COR-L47 (cell line): ENCODE results near the gene GRIA3.
"Not testable (repeated sequence)": the region's sequence is repeated elsewhere in the genome, so short reads cannot be mapped to it uniquely, and the experiment has no call there.

Experiments used
- DNase-seq: peaks from one replicate; lab custom pipeline; 2025; lab: John Stamatoyannopoulos, UW

The GRIA3 gene

GRCh38 chrX:123350226-123350625 lies 166.1 kb downstream of the GRIA3 start:
- DNase-seq, result no peak

DNA sequence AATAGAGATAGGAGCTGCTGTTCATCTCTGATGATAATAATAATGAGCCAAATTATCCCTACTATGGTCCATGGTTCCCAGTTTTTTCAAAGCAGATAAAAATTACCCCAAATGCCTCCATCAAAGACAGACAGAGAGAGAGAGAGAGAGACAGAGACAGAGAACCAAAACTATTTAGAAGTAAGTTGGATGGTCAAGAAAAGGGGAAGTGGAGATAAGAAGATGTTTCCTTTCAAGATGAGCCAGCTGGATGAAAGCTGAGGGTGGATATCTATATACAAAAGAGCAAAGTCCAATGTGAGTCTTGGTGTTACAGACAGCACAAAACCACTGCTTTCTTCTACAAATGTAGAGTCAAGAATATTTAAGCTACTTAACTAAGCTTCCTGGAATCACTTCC lies 173.9 kb downstream of the GRIA3 start:
- DNase-seq, result no peak

DNA sequence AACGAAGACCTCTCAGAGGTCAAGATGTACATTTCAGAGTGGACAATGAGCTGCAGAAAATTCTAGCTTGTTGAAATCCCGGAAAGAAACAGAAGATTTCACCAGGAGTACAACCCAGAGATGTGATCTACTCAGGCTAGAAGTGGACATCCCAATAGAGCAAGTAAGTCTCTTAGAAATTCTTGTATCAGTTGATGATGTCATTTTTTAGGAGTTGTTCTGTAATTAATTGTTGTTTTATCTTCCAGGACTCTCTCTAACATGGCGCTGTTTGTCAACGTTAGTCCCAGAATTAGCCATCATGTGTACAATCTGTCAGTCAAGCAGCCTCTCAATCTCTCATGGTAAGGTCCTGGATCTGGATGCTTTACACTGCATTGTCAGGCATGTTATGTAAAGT lies 174.4 kb downstream of the GRIA3 start:
- no peak for DNase-seq

DNA sequence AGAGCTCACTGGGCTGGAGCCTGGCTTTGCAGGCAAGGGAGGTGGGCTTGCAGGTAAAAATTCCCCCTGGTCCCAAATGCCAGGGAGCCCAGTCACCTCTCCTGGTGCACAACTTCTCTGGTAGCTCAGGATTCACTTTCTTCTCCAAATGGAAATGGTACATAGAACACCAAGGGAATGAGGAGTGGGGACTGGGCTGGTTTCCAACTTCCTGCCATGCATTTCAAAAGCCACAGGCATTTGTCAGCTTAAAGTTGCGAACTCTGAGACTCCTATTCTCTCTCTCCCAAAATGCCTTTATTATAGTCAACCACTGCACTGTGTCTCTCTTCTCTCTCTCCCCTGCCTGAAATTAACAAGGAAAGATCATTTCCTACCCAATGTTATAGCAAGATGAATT lies 177.3 kb downstream of the GRIA3 start:
- no peak for DNase-seq

GRCh38 chrX:123386196-123386595 lies 202.1 kb downstream of the GRIA3 start:
- DNase-seq, result not testable (repeated sequence)

DNA sequence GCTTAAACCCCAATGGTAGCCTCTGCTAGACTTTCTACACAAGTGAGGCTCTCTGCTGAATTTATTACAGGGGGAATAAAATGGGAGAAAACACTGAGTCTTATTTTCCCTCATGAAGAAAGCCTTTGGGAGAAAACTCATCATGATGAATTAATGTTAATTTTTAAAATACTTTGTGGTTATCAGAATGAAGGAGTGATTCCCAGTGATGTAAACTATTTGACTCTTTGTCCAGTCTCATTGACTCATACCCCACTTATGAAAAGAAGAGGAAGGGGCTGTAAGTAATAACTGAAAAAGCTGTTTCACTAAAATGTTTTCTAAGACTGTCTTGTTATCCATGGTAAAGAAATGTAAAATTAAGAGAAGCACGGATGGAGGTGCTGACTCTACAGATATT lies 208.8 kb downstream of the GRIA3 start:
- DNase-seq, result no peak

DNA sequence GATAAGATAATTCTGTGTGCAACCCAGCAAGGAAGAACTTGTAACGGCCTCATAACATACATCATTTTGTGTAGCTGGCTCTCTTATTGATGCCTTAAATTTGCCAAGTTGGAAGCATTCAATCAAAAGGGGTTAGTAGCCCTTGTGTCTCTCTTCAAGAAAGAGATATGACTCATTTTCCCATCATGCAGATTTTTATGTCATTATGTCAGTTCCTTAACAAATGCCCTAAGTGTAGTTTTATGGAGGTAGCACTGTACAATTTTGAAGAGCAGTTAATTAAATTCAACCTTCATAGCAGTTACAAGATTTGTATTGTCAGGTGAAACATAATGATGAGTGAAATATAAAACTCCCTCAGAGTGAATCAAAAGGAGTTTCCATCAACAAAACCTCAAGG lies 215.6 kb downstream of the GRIA3 start:
- DNase-seq, result no peak

- no peak for DNase-seq
Observed at GRCh38 chrX:123405231-123405630, 221.2 kb downstream of the GRIA3 start.

- no peak for DNase-seq
Observed at GRCh38 chrX:123408821-123409737, 225.0 kb downstream of the GRIA3 start.

DNA sequence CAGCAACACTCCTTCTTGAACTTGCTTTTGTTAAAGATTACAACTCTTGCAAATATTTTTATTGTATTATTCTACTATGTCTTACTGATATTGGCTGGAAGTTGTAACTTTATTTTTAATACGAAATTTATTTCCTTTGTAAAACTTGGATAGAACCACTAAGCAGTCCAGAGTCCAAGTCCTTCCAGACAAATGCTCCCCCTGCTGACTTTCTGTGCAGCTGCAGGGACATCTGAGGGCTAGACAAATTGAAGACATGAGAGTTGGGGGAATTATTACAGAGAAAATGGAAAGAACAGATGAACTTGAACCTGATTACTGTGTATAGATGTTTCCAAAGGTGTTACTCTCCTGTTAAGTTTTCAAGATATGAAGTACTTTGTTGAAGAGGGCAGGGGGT lies 238.8 kb downstream of the GRIA3 start:
- DNase-seq, result no peak

DNA sequence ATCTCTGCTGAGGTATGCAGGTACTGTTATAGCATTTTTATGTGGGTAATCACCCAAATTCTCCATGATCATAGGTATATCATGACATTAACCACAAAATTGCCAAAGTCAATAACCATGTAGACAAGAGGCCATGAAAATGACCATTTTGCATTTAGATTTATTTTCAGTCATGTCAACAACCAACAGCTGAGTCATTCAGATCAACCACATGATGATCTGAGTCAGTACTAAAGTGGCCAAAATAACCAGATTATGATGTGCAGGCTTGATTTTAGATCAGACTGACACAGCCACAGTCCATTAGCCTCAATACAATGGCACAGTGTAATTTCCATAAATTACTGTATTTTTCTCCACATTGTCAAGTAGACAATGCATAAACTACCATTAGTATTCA lies 240.5 kb downstream of the GRIA3 start:
- DNase-seq, result no peak

DNA sequence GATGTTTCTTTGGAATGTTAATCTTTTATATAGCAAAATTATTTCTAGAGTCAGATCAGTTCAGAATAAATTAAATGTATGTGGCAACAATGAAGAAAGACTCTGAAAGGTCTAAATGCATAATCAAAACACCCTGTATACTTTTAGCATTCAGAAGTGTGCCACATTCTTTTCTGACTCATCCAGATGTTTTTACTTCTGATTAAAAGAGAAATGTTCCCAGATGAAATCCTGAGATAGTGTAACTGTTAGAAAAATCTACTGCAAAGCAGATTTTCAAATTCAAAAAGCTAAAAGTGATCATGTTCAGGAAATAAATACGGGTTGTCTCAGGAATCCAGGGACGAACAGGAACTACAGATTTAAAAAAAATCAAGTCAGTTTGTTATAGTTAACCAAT lies 241.4 kb downstream of the GRIA3 start:
- DNase-seq, result no peak

GRCh38 chrX:123425904-123426303 lies 241.8 kb downstream of the GRIA3 start:
- no peak for DNase-seq

- DNase-seq, result no peak
Observed at GRCh38 chrX:123432361-123433150, 248.5 kb downstream of the GRIA3 start.

GRCh38 chrX:123436512-123437136 lies 252.5 kb downstream of the GRIA3 start:
- DNase-seq, result no peak

- DNase-seq, result not testable (repeated sequence)
Observed at GRCh38 chrX:123439926-123440325, 255.8 kb downstream of the GRIA3 start.

GRCh38 chrX:123442764-123443163 lies 258.7 kb downstream of the GRIA3 start:
- DNase-seq, result no peak

DNA sequence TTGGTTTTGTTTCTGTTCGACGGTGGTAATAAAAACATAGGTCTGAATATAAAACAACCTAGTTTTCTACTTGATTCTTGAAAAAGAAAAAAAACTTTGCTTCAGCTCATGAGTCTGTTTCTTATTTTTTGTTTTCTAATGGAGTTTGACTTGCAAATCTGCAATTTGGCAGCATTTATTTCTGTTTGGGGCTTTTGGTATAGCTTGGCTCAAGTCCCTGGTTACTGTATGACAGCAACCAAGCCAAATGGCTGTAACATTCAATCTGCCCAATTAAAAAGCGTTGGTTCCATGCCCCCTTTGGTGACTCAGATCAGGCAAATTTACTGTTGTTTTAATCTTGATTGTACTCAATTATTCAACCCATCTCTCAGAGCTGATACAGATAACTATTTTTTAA lies 263.4 kb downstream of the GRIA3 start:
- DNase-seq, result no peak

DNA sequence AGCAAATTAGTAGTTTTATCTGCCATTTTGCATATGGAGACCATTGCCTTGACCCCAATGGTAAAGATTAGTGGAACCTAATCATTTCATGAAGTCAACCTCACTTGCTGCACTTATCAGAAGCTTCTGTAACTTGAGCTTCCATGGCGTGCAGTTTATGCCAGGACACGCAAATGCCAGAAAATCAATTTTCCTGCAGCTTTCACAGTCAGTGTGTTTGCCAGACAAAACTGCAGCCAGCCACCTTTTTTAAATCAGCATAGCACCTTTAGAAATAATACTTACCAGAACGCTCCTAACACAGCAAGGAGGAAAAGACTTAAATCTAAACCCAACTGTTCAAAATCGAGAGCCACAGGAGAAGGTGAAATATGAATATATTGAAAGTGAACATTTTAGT lies 265.3 kb downstream of the GRIA3 start:
- DNase-seq, result no peak

DNA sequence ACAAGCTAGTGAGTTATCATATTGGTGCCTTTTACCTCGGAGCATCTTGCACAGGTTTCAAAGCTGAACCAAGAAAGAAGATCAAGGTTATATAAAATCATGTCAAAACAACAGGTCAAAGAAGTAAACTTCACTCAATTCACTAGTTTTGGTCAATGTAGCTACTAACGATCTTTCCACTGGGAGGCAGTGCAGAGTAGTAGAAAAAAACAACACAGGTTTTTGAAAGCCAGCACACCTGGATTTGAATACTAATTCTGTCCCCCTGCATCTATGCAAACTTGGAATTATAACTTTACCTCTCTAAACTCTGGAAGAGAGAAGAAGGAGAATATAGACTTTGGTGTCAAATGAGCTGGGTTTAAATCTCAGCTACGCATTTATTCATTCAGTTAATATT lies 266.1 kb downstream of the GRIA3 start:
- DNase-seq, result no peak

- DNase-seq, result no peak
Observed at GRCh38 chrX:123454712-123455431, 270.8 kb downstream of the GRIA3 start.

GRCh38 chrX:123455693-123456092 lies 271.6 kb downstream of the GRIA3 start:
- no peak for DNase-seq
